ENCODE measurements around the gene ZNFX1.

DNA sequence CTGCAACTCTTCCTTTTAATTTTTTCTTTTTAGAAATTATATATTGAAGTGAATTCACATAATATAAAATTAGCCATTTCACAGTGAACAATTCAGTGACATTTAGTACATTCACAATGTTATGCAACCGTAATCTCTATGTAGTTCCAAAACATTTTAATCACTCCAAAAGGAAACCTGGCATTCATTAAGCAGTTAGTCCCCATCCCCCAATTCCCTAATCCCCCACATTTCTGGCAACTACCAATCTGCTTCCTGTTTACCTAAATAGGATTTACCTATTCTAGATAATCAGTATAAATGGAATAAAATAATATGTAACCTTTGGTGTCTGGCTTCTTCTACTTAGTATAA, 67.1 kb downstream of the ZNFX1 start:
- TF ChIP-seq EZH2 (IDR thresholded peaks at IDR 0.05) (no peak), EZH2phosphoT487 (IDR thresholded peaks at IDR 0.05) (no peak)
- TF ChIP-seq, protein P1, sequence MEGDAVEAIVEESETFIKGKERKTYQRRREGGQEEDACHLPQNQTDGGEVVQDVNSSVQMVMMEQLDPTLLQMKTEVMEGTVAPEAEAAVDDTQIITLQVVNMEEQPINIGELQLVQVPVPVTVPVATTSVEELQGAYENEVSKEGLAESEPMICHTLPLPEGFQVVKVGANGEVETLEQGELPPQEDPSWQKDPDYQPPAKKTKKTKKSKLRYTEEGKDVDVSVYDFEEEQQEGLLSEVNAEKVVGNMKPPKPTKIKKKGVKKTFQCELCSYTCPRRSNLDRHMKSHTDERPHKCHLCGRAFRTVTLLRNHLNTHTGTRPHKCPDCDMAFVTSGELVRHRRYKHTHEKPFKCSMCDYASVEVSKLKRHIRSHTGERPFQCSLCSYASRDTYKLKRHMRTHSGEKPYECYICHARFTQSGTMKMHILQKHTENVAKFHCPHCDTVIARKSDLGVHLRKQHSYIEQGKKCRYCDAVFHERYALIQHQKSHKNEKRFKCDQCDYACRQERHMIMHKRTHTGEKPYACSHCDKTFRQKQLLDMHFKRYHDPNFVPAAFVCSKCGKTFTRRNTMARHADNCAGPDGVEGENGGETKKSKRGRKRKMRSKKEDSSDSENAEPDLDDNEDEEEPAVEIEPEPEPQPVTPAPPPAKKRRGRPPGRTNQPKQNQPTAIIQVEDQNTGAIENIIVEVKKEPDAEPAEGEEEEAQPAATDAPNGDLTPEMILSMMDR (IDR thresholded peaks at IDR 0.05): no peak
